Fibroblast of villous mesenchyme (primary cell): ENCODE measurements around the gene LCE1C. TPM values are rescaled to one million over a fixed set of nuclear protein-coding genes. Genes with fewer than 3 reads are reported as not detected.

Experiments used
- DNase-seq: peaks from one replicate; pipeline ENCODE4 v3.0.0-alpha.2; 2010; ENCODE audit warnings: low read depth
- H3K4me3 ChIP-seq: 2 replicates; pipeline ENCODE4 v1.5.1; 2011; ENCODE audit warnings: low read depth, mild to moderate bottlenecking, low read length
- total RNA-seq: library from RNA; depleted of rRNA; stranded (reverse); fragments of >200 nt; gene quantifications from 2 replicates; pipeline ENCODE4 v1.2.3, GENCODE V29; 2012
- TF ChIP-seq, protein P1 (sequence below): IDR thresholded peaks from 2 replicates; pipeline ENCODE4 v1.5.1; 2012; ENCODE audit warnings: low read depth, mild to moderate bottlenecking, low read length; ENCODE audit not compliant: insufficient read depth

LCE1C gene, protein sequence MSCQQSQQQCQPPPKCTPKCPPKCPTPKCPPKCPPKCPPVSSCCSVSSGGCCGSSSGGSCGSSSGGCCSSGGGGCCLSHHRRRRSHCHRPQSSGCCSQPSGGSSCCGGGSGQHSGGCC
- not detected in 2 replicates for total RNA-seq

DNA sequence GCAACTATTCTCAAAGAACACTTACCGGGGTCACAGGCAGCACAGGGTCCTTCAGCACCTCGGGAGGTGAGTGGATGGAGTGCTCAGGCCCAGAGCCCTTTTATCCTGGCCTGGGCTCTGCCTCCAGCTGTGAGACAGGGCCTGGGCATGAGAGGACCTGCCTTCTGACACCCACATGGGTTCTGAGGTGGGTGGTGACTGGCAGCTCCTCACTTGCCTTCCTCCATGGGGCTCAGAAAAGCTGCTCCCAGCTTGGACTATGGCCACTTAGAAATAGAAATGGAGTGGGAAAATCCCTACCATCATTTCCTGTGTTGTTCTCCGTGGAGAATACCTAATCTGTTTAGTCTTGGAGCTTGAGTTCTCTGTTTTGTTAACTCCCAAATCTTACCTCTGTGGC is at the start of gene LCE1C:
LCE1C (minus strand) TSS at position 76 of the 400 bp plus-strand sequence. CDS start 1,173 bp downstream, outside the sequence.
- H3K4me3 ChIP-seq: no peak within 1 kb of the TSS
- no peak for DNase-seq
- TF ChIP-seq, protein P1, sequence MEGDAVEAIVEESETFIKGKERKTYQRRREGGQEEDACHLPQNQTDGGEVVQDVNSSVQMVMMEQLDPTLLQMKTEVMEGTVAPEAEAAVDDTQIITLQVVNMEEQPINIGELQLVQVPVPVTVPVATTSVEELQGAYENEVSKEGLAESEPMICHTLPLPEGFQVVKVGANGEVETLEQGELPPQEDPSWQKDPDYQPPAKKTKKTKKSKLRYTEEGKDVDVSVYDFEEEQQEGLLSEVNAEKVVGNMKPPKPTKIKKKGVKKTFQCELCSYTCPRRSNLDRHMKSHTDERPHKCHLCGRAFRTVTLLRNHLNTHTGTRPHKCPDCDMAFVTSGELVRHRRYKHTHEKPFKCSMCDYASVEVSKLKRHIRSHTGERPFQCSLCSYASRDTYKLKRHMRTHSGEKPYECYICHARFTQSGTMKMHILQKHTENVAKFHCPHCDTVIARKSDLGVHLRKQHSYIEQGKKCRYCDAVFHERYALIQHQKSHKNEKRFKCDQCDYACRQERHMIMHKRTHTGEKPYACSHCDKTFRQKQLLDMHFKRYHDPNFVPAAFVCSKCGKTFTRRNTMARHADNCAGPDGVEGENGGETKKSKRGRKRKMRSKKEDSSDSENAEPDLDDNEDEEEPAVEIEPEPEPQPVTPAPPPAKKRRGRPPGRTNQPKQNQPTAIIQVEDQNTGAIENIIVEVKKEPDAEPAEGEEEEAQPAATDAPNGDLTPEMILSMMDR: no peak

GRCh38 chr1:152855661-152856060 is 49.2 kb upstream of the LCE1C start:
- TF ChIP-seq, protein P1: no peak
- DNase-seq: no peak

GRCh38 chr1:152842556-152842955 is 36.1 kb upstream of the LCE1C start, which contains the start of gene LCE6A:
TSS of gene LCE6A (plus strand) at chr1:152842856. CDS start at chr1:152843521, 665 bp downstream.
- no peak for DNase-seq
- no peak within 1 kb of the TSS for H3K4me3 ChIP-seq

More at GRCh38 chr1:152855661-152856060, 49.2 kb upstream of the LCE1C start:
- no peak overlapping the region for H3K4me3 ChIP-seq

DNA sequence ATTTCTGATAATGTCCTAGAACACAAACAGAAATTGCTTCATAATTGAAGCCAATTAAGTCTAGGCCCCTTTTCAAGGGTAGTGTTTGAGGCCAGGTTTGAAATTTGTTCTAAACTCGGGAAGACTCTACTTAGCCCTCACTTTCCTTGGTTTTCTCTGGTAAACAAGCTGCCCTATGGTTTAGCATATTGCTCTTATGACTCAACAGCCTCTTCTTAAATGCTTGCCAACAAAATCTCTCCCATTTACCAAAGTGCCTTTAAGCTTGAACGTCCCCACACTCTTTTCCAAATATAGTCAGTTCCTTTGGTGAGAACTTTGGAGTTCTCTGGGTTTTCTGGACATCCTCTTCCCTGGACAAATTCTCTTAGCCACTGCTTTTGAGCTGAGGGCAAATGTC is 30.4 kb upstream of the LCE1C start:
- TF ChIP-seq, protein P1: no peak
- H3K4me3 ChIP-seq: no peak overlapping the region
- no peak for DNase-seq

More at GRCh38 chr1:152842556-152842955, 36.1 kb upstream of the LCE1C start, which contains the start of gene LCE6A:
- TF ChIP-seq, protein P1: no peak

- DNase-seq: no peak
- no peak within 1 kb of the TSS for H3K4me3 ChIP-seq
- TF ChIP-seq, protein P1: no peak
Measured at GRCh38 chr1:152827173-152827572, 20.7 kb upstream of the LCE1C start, which contains the start of gene LCE1A. TSS of gene LCE1A (plus strand) at chr1:152827473. CDS start at chr1:152827473, 0 bp downstream.

GRCh38 chr1:152824964-152825363 is 18.5 kb upstream of the LCE1C start:
- H3K4me3 ChIP-seq: no peak overlapping the region
- DNase-seq: no peak
- TF ChIP-seq, protein P1: no peak
